Jurkat, Clone E6-1 (cell line): ENCODE results near the gene RAB44.

Source experiments
- DNase-seq: peaks from one replicate; pipeline ENCODE4 v3.0.0-alpha.2; 2011; ENCODE audit warnings: low read depth, low spot score
- H3K4me3 ChIP-seq: 2 replicates; pipeline ENCODE4 v1.5.1; 2011; ENCODE audit warnings: mild to moderate bottlenecking, low read length, control low read depth, moderate library complexity

RAB44 gene

GRCh38 chr6:36780442-36781177 is 83.0 kb downstream of the RAB44 start:
- H3K4me3 ChIP-seq = no peak overlapping the region
- DNase-seq = no peak

- no peak overlapping the region for H3K4me3 ChIP-seq
- DNase-seq = no peak
Observed at GRCh38 chr6:36781669-36782068, 84.0 kb downstream of the RAB44 start.
